Astrocyte (in vitro differentiated cells and primary cell): Measurements from ENCODE around the gene NOL4L.

ENCODE experiments used
- CTCF ChIP-seq: IDR thresholded peaks from 2 replicates; pipeline ENCODE4 v1.5.1; 2011; ENCODE audit warnings: low read depth, mild to moderate bottlenecking, inconsistent platforms, low read length, moderate library complexity; ENCODE audit not compliant: insufficient read depth
- EZH2 ChIP-seq: IDR thresholded peaks from 2 replicates; pipeline ENCODE4 v1.6.1; 2012; ENCODE audit warnings: mild to moderate bottlenecking, low read length, inconsistent platforms; ENCODE audit not compliant: insufficient read depth

DNA sequence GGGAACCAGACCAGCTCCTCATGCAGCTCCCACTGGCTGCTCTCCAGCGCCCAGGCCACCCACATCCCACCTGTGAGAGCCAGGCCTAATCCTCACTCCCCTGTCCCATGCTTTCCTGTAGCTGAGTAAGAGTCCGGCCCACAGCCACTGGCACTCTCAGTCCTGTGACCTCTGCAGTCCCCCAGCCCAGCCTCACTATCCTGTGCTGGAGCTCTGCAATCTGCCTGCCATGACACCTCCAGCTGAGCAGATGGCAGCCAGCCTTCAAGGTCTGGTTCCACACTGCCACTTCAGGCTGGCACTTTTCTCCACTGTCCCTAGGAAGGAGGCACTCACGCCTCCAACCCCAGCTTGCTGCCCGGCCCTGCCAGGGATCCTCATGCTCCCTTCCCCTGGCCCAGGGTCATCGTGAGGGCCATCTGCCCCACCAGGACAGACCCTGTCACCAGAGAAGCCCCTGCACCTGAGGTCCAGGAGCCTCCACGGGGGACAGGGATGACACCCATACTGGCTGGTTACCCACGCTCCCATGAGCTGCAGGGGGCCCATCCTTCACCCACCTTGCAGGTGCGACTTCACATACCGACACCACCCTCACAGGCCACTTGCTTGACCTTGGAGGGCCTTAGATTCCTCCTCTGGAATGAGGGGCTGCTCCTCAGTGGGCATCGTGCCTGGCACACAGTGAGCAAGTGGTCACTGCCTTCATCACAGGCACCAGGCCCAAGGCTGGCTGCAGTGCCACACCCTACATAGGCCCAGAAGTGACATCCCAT lies 126.9 kb downstream of the NOL4L start:
- TF ChIP-seq CTCF (no peak), EZH2 (no peak)
